Amniotic stem cell (primary cell): Measurements from ENCODE around the gene PLPP4.
A peak's percentile ranks its signal among the peaks of the same experiment; 100 is the strongest.

Experiments used
- DNase-seq: peaks from one replicate; lab custom pipeline; 2025; lab: John Stamatoyannopoulos, UW

PLPP4 gene

DNA sequence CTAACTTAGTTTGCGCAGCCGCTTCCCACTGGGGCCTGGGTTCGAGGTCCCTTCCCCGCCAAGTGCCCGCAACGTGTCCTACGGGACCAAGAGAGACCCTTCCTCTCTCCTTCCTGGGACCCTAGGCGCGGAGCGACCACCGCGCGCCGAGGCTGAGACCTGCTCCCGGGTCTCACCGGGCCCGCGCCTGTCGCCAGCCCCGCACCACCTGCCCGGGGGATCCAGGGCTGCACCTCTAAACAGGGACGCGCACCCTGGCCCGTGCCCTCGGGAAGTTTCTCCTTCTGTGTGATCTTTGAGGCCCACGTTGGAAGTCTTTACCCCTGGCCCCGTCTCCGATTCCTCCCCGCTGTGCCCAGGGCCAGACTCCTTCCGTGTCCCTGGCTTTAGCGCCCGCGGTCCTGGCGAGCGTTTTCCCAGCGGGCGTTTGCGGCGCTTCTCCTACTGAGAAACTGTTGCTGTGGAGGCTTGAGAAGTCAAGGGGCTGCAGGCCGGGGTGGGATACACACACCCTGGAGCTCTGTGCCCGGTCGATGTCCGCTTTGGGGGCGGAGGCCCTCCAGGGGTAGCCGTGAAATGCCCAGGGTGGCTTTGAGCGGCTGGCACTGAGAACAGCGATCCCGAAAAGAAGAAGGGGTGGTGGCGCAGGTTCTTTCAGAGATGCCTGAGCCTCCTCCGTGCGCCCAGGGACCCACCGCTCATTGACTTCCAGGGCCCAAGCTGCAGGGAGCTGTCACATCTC, 575 bp downstream of the PLPP4 start:
- no peak for DNase-seq

DNA sequence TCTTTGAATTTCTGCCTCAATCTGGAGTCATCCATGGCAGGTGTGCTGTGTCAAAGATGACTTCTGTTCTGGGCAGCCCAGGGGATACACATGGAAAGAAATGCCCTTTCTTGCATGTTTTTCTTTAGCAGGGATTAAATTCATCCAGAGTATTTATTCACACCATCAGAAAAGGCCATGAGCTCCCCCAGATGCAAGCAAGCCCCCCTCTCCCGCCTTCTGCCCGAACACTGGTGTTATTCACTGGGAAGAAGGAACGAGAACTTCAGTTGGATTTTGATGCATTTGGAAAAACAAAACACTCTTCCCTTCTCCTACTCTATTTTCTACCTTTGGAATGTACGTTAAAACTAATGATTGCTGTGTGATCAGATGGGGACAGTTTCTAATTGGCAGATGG, 1.4 kb downstream of the PLPP4 start:
- no peak for DNase-seq

DNA sequence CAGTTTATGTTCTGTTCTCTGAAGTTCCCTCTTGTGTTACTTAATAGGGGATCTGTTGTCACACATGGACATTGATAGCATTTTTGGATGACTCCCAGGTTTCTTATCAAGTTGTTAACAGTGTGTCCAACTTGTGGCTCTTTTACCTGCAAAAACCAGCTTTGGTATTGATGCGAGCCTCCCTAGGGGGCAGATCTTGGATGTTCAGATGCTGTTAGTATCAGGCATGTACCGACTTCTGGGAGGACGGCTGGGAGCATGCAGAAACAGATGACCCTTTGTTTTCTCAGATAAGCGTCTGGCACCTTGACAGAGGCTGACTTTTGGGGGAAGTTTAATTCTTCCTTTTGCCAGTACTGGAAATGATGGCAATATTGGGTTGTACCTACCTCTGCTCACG, 2.2 kb downstream of the PLPP4 start:
- DNase-seq: no peak

DNA sequence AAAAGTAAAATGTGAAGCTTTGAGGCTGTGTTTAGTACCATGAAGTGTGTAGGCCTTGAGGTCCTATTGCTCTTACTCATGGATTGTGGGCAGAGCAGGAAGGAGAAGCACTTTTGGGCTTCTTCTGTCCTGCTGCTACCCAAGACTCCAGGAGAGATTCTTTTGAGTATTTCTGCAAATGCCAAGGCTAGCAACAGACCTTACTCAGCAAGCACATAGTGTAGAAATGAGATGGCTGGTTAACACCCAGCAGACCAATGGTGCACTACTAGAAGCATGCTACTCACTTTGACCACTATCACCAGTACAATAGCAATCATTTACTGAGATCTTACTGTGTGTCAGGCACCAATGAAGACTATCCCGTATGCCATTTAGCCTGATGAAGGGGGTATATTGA, 3.2 kb downstream of the PLPP4 start:
- DNase-seq: no peak

DNA sequence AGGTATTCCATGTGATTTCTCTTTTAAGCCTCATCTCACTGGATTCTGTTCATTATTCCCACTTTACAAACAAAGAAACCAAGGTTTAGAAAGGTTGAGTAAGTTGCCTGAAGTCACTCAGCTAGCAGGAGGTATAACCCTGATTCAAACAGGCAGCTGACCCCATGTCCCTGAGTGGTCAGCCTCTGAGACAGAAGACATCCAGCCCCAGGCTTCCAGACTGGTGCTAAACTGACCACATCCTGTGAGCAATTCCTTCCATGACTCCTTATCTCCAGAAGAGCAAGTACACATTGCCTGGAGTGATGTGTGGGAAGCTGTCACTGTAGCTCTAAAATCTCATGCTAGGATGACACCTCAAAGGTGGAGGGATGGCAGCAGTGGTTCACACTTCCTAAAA, 3.7 kb downstream of the PLPP4 start:
- peak; percentile 95 for DNase-seq

DNA sequence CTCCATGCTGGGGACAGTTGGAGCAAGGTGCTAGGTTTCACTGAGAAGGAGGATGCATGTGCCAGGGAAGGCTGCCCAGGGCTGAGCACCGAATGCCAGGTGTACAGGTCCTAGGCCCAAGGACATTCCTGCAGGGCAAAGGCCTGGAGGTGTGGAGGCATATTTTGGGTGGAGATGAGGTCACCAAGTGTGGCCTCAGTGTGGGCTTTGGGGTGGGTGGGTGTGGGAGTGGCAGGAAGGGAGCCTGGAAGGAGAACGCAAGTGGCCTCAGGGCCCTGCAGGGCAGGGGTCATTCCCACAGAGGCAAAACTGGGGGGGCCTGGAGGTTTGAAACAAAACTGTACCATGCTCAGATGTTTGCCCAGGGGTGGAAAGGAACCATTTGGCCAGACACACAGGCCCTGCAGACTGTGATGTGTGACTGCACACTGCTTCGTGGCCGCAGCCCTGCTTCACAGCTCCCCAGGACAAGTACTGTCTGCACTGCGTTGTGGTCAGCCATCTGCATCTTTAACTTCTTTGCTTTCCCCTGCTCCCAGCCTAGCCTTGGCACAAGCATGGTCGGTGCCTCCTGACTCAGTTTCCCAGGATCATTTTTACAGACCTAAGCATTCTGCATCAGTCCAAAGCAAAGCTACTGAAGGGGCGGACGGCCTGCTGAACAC, 5.1 kb downstream of the PLPP4 start:
- DNase-seq: no peak

DNA sequence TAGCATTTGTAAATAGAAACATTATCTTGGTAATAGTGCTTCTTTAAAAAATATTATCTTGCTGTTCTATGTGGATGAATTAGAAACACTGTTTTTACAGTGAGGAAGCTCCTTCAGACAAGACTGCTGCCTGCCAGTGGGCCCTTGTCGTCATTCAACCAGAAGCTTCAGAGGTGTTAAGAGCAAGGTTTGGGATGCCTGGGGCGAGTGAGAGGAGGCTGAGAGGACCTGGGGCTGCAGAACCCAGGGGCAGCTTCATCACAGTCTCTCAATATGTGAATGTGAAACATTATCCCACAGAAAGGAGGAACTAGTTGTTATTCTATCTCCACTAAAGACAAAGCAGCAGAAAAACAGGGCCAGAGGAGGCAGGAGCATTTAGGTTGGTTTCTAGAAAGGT, 8.1 kb downstream of the PLPP4 start:
- no peak for DNase-seq

DNA sequence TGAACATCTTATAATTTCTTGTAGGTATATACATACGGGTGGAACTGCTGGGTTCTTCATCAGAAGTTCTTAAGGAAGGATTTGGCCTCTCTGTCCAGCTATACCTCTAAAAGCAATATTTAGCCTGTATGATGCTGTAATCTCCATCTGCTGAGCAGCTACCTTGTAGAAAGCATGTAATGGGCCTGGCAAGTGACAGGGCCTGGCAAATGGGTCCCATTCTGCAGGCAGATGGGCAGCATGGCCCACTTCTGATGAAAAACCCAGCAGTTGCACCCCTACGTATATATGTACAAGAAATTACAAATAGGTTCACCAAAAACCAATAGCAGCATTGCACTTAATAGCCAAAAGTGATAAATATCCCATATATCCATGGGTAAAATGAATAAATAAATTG, 9.0 kb downstream of the PLPP4 start:
- DNase-seq: no peak

DNA sequence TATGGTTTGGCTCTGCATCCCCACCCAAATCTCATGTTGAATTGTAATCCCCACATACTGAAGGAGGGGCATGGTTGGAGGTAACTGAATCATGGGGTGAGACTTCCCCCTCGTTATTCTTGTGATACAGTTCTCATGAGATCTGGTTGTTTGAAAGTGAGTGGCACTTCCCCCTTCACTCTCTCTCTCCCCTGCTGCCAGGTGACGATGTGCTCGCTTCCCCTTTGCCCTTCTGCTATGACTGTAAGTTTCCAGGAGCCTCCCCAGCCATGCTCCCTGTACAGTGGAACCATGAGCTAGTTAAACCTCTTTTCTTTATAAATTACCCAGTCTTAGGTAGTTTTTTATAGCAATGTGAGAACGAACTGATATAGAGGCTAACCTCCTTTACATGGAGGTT, 16.6 kb downstream of the PLPP4 start:
- DNase-seq: no peak

DNA sequence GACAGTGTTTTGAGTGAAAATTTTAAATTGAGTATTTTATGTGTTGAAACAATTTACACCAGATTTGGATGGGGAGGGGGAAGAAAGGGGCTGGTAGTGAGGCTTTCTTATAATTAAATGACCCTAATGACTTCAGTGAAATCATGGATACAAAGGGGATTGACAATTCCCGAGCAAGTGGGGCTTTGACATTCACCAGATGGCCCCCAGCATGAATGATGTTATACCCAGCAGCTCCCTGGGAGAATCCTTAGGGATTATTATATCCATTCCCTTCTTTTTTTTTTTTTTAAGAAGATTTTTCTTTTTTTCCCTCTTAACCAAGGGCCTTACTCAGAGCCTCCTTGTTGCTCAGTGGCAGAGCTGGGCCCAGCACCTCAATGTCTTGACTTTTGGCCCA, 17.9 kb downstream of the PLPP4 start:
- DNase-seq: no peak

DNA sequence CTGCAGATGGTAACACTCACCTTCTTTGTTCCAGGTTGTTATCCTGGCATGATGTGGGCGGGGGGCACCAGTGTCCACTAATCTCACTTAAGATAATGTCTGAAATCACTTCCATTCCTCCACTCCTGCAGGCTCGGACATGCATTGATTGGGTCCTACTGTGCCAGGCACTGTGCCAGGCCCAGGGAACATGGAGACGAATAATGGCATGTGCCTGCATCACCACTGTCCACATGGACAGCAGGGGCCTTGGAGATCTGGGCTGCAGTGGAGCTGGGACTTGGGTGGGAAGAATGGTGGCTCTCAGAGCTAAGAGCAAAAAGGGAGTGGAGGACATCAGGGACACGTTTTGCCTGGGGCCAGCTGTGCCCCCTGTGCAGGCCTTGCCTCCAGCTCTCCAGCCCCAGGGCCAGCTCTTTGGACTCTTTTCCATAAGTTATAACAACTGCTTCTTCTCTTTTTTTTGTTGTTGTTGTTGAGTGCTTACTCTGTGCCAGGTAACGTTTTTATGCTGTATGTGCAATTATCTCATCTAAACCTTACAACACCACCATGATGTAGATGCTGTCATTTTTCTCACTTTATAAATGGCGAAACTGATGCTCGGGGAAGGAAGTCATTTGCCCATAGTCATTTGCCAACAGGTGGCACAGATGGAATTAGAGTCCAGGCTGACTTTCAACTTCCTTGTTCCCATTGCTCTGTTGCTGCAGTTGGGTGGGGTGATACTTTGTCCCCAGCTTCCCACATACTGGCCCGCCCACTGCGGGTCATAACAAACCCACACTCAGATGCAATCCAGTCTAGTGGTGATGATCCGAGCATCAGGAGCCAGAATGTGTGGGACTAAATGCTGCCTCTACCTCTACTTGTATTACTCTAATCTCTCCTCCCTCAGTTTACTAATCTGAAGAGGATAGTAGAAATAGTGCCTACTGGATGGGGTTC, 19.1 kb downstream of the PLPP4 start:
- no peak for DNase-seq

DNA sequence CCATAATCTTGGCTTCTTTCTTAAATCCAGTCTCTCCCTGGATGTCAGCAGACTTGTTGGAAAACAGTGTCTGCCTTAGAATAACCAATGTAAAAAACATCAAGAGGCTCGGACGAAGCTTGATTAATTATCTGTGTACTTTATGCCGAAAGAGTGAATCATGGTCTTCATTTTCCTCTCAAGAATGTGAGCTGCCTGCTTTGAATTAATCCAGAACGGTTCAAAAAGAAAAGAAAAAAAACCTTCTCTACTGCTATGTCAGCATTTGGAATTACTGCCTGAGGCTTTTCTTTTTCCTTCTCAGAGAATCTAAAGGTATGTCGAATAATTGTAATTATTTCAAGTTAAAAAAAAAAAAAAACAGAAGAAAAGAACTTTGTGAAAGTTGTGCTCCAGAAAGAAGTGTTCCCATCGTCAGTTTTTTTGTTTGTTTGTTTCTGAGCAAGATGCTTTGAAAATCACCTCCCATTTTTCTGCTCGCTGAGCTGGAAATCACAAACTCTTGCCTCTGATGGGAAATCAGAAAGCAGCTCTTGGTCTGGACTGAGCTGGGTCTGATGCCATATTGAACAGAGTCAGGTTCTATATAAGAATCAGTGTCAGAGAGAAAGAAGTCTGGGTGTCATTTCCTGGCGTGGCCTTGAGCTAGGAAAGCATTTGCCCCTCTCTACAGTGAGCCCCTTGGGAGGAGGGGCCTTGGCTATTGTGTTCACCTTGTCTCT, 20.2 kb downstream of the PLPP4 start:
- DNase-seq: no peak

DNA sequence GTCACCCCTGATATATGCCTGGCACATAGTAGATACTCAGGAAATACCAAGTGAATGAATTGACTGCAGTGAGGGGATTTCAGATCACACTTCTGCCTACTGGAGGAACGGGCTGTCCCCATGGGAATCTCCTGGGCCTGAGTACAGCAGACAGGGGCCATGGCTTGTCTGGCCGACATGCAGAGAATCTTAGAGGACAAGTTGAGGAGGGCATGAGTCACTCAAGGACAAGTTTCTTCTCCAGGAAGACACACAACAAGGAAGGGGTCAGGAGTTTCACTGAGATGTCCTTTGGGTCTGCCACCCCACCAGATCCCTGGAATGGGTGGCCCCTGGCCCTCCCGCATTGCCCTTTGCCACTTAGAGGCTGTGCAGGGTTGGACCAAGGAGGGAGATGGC, 20.7 kb downstream of the PLPP4 start:
- DNase-seq: no peak

DNA sequence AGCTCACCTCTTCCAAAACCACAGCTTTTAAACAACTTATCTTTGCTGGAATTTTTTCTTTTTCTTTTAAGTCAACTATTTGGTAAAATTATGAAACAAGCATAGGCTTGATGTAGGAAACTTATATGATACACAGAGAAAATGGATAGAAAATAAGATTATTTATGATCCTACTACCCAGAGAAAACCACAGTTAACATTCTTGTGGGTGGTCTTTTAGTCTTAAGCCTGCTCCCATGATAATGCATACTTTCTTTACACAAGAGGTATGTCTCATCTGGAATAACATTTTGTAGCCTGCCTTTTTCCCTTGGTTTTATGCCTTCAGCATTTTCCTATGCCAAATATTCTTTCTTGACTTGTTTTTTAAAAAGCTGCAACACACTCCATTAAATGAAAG, 21.4 kb downstream of the PLPP4 start:
- DNase-seq: no peak

DNA sequence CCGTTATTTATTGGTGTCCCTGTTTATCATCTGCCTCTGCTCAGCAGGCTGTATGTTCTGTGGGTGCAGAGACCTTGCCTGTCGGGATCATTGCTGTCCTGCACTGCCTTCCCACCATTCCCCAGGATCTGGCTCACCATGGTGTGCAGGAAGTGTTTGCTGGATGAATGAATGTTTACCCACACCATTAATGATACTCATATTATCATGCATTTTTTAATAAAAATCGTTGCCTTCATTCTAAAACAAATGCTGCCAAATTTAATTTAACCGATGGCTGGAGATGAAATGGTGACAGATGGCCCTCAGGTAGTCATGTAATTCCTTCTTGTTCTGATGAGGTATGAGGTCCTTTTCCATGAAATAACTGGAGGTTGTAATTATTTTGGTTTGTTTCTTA, 22.5 kb downstream of the PLPP4 start:
- no peak for DNase-seq

DNA sequence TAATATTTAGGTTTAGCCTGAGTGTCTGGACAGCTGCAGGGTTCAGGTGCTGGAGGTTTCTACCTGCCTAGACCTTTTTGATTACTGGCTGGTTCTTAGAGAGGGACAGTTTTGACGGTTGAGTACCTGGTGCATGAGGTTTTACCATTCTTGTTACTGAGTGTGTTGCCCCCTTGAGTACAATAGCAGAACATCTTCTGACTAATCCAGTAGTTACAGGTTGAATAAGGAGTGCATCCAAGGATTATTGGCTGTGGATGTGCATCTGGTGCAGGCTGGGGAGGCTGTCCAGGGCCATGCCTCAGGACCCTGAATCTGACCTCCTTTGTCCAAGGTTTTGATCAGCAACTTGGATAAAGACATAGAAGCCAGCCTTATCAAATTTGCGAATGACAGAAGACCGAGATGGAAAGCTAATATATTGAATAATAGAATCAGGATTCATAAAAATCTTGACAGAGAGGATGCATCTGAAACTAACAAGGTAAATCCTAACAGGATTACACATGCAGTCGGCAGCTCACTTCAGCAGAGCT, 23.1 kb downstream of the PLPP4 start:
- no peak for DNase-seq

DNA sequence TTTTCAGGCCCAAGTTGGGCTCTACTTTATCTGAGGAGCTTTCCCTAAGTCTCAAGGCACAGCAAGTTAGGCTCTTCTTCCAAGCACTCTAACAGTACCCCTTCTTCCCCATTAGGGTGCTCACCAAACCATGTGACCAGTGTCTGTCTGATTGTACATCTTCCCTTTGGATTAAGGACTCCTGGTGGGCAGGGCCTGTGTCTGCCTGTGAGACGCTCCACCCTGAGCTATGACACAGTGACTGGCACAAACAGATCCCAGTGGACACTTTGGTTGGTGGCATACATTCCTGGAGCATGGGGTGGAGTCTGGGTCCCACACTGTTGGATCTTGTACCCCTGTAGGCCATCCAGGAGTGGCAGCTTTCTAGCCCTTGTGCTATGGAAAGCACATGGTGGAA, 23.8 kb downstream of the PLPP4 start:
- no peak for DNase-seq

DNA sequence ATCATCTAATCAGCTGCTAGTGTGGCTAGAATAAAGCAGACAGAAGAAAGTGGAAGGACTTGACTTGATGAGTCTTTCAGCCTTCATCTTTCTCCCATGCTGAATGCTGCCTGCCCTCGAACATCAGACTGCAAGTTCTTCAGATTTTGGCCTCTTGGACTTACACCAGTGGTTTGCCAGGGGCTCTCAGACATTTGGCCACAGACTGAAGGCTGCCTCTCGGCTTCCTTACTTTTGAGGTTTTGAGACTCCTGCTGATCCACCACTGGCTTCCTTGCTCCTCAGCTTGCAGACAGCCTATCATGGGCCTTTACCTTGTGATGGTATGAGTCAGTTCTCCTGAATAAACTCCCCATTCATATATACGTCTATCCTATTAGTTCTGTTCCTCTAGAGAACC, 26.0 kb downstream of the PLPP4 start:
- no peak for DNase-seq

DNA sequence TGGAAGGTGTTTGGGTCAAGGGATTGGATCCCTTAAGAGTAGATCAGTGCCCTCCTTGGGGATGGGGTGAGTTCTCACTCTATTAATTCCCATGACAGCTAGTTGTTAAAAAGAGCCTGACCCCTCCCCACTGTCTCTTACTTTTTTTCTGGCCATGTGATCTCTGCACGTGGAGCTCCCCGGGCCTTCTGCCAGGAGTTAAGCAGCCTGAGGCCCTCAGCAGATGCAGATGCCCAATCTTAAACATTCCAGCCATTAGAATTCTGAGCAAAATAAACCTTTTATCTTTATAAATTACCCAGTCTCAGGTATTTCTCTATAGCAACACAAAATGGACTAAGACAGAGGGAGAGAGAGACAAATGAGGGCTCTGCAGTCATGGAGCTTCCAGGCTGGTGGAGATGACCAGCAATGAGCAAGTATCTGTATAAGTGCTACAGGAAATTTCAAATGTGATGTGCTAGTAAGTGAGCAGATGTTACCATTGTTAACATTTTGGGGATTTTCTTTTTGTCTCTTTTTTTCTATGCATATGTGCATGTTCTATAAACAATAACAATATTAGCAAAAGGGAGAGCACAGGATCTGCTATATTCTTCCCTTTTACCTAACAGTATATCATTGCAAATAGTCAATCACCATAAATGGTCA, 26.7 kb downstream of the PLPP4 start:
- DNase-seq: no peak

DNA sequence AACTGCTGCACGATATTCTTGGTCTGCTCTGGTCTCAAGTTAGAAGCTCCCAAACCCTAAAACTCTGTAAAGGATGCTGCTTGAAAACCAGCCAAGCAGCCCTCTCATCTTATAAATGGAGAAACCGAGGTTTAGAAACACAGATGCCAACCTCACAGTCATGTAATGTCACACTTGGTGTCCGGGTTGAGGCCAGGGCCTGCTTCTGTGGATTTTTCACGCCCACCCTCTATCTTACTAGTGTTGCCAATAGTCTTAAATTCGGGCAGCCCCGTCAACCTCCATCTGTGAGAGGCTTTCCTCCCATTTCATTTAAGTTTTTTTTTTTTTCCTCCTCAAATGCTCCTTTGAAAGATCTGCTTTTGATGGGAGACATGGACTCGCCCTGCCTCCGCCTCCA, 28.9 kb downstream of the PLPP4 start:
- DNase-seq: no peak

DNA sequence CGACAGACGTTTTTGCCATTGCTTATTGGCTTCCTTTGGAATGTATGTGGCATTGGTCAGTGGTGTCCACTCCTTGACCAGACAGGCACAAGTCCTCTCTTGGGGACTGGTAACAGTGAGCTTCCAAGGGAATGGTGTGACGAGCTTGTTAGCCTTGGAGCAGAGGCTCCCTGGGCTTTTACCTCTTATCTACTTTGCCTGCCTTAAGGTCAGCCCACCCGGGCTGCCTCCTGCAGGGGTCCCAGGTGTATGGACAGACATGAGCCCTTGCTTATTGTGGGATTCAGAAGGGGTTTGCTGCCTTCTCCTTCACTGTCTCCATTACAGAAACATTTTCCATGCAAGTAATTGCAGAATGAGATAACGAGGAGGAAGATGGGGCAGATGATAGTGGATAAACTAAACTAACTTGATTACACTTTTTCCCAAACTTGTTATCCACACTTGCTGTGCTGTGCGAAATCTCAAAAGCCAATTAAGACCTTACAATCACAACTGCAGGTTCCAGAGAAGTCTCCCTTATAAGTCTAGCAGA, 29.7 kb downstream of the PLPP4 start:
- DNase-seq: no peak
